ENCODE measurements around the gene ADGRB2. TPM values are rescaled to one million over a fixed set of nuclear protein-coding genes. Genes with fewer than 3 reads are reported as not detected.
A peak's percentile ranks its signal among the peaks of the same experiment; 100 is the strongest.

Gene ADGRB2
- total and polyA plus RNA-seq, 2 donors from 2014 or later: 3.2 to 5.3 TPM

DNA sequence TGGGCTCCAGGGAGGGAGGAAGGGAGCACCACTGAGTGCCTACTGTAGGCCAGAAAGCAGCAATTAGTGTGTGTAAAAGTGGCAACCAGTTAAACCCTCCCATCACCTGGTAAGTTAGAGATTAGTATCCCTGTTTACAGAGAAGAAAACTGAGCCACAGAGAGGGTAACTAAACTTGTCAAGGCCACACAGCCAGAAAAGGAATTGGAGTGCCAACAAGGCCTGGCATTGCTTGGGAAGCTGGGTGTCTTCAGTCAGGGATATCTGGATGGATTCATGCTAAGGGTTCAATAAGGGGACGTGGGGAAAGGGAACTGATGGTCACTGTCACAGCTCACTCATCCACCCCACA is 23.6 kb upstream of the ADGRB2 start:
- H3K27me3 ChIP-seq (ENCODE audit: control insufficient read depth, insufficient read depth, low read length): no peaks in the 10 kb centered on the region
- no peaks in the 10 kb centered on the region for H3K9me3 ChIP-seq (ENCODE audit: control insufficient read depth in 2 of 3, insufficient read depth in 1 of 3, low read length in 3 of 3)
- TF ChIP-seq, protein P1, sequence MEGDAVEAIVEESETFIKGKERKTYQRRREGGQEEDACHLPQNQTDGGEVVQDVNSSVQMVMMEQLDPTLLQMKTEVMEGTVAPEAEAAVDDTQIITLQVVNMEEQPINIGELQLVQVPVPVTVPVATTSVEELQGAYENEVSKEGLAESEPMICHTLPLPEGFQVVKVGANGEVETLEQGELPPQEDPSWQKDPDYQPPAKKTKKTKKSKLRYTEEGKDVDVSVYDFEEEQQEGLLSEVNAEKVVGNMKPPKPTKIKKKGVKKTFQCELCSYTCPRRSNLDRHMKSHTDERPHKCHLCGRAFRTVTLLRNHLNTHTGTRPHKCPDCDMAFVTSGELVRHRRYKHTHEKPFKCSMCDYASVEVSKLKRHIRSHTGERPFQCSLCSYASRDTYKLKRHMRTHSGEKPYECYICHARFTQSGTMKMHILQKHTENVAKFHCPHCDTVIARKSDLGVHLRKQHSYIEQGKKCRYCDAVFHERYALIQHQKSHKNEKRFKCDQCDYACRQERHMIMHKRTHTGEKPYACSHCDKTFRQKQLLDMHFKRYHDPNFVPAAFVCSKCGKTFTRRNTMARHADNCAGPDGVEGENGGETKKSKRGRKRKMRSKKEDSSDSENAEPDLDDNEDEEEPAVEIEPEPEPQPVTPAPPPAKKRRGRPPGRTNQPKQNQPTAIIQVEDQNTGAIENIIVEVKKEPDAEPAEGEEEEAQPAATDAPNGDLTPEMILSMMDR (IDR thresholded peaks at IDR 0.05; ENCODE audit: borderline replicate concordance, extremely low read depth, insufficient read depth): no peak
- peak overlapping the region in 2 of 3 donors; percentile 71 to 77 for H3K4me3 ChIP-seq (ENCODE audit: low read length in 3 of 3)
- peaks cover 0 to 3% (median 0%) of the 10 kb centered on the region in 3 donors for H3K4me1 ChIP-seq (ENCODE audit: control insufficient read depth in 2 of 3, insufficient read depth in 2 of 3, low read depth in 1 of 3, low read length in 3 of 3)
- DNase-seq: no peak
- intact Hi-C loops (cut with DNase I): no loop called here
- no peak for FAIRE-seq
- no peaks in the 10 kb centered on the region for H3K36me3 ChIP-seq (ENCODE audit: control insufficient read depth in 2 of 3, insufficient read depth in 3 of 3, low read length in 3 of 3)
- H3K9ac ChIP-seq (ENCODE audit: low read length in 3 of 3): peak overlapping the region in 1 of 3 donors; percentile 67
- H3K27ac ChIP-seq (ENCODE audit: low read depth in 2 of 2, low read length in 2 of 2): no peak overlapping the region

DNA sequence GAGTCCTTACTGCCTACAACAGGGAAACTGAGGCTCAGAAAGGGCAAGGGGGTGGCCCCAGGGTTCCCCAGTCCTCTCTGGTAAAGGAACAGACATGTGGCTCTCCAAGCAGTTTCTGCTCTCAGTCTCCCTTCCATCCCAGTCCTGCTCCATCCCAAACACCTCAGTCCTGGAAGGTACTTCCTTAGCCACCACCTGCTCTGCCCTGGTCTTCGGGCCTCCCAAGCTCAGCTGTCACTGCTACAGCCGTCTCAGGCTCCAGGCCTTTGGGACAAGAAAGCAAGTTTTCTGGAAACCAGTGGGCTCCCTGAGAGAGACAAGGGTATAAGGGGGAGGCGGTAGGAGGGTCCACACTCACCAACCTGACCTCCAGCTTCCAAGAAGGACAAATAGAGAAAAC is 23.1 kb upstream of the ADGRB2 start:
- FAIRE-seq (no peak), DNase-seq (peak in 2 of 5 donors; percentile 40)
- Histone ChIP-seq H3K27me3 (ENCODE audit: control insufficient read depth, insufficient read depth, low read length) (no peaks in the 10 kb centered on the region), H3K36me3 (ENCODE audit: control insufficient read depth in 2 of 3, insufficient read depth in 3 of 3, low read length in 3 of 3) (no peaks in the 10 kb centered on the region), H3K4me3 (ENCODE audit: low read length in 3 of 3) (no peak overlapping the region), H3K9me3 (ENCODE audit: control insufficient read depth in 2 of 3, insufficient read depth in 1 of 3, low read length in 3 of 3) (no peaks in the 10 kb centered on the region), H3K4me1 (ENCODE audit: control insufficient read depth in 2 of 3, insufficient read depth in 2 of 3, low read depth in 1 of 3, low read length in 3 of 3) (peaks cover 0 to 3% (median 0%) of the 10 kb centered on the region in 3 donors), H3K27ac (ENCODE audit: low read depth in 2 of 2, low read length in 2 of 2) (no peak overlapping the region), H3K9ac (ENCODE audit: low read length in 3 of 3) (no peak overlapping the region)
- intact Hi-C loops (cut with DNase I): no loop called here
- TF ChIP-seq, protein P1 (IDR thresholded peaks at IDR 0.05; ENCODE audit: borderline replicate concordance, extremely low read depth, insufficient read depth): no peak

DNA sequence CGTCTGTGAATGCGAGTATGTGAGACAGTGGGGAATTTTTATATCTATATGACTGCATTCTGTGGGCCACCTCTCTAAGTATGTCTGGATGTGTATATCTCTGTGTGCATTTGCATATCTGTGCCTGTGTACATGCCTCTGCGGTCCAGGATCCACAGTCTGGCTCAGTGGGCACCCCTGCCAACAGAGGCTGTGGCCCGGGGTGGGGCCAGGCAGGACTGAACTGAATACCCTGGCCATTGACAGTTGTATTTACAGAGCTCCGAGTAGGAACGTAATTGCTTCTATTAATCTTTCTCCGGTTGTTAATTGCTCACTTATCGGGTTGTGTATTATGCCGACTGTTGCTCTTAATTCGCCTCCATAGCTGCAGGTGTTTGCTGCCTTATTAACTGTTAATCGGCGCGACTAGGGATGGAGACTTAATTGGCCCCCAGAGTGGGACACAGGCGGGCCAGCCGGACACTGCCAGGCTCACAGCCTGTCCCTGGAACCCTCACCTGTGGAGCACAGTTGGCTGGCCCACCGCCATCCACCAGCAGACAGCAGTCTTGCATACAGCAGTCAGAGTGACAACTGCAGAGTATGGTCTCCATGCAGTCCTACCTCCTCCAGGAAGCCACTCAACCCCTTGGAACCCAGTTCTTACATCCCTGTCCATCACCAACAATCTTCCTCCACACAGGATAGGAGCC is 22.4 kb upstream of the ADGRB2 start:
- FAIRE-seq: no peak
- H3K4me3 ChIP-seq (ENCODE audit: low read length in 3 of 3): no peak overlapping the region
- H3K27ac ChIP-seq (ENCODE audit: low read depth in 2 of 2, low read length in 2 of 2): no peak overlapping the region
- H3K9me3 ChIP-seq (ENCODE audit: control insufficient read depth in 2 of 3, insufficient read depth in 1 of 3, low read length in 3 of 3): no peaks in the 10 kb centered on the region
- H3K27me3 ChIP-seq (ENCODE audit: control insufficient read depth, insufficient read depth, low read length): no peaks in the 10 kb centered on the region
- peaks cover 0 to 3% (median 0%) of the 10 kb centered on the region in 3 donors for H3K4me1 ChIP-seq (ENCODE audit: control insufficient read depth in 2 of 3, insufficient read depth in 2 of 3, low read depth in 1 of 3, low read length in 3 of 3)
- H3K9ac ChIP-seq (ENCODE audit: low read length in 3 of 3): no peak overlapping the region
- TF ChIP-seq, protein P1 (IDR thresholded peaks at IDR 0.05; ENCODE audit: borderline replicate concordance, extremely low read depth, insufficient read depth): no peak
- intact Hi-C loops (cut with DNase I): no loop called here
- peak in 2 of 5 donors; percentile 45 to 71 for DNase-seq
- no peaks in the 10 kb centered on the region for H3K36me3 ChIP-seq (ENCODE audit: control insufficient read depth in 2 of 3, insufficient read depth in 3 of 3, low read length in 3 of 3)

DNA sequence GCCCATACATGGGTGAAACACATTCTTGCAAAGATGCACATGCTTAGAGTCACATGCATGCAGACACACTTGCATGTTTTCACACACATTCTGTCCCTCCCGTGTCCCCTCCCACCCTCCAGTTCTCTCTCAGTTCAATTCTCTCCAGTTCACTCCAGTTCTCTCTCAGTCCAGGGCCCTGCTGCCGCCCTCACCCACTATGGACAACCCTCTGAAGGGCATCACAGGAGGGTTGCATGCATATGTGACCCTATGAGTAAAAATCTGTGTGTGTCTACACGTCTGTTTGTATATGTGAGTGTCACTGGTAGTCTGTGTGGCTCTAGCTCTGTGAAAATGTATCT is 21.8 kb upstream of the ADGRB2 start:
- Histone ChIP-seq H3K4me1 (ENCODE audit: control insufficient read depth in 2 of 3, insufficient read depth in 2 of 3, low read depth in 1 of 3, low read length in 3 of 3) (peaks cover 0 to 3% (median 0%) of the 10 kb centered on the region in 3 donors), H3K4me3 (ENCODE audit: low read length in 3 of 3) (no peak overlapping the region), H3K9ac (ENCODE audit: low read length in 3 of 3) (no peak overlapping the region), H3K9me3 (ENCODE audit: control insufficient read depth in 2 of 3, insufficient read depth in 1 of 3, low read length in 3 of 3) (no peaks in the 10 kb centered on the region), H3K36me3 (ENCODE audit: control insufficient read depth in 2 of 3, insufficient read depth in 3 of 3, low read length in 3 of 3) (no peaks in the 10 kb centered on the region), H3K27me3 (ENCODE audit: control insufficient read depth, insufficient read depth, low read length) (no peaks in the 10 kb centered on the region), H3K27ac (ENCODE audit: low read depth in 2 of 2, low read length in 2 of 2) (no peak overlapping the region)
- no peak for FAIRE-seq
- intact Hi-C loops (cut with DNase I): no loop called here
- DNase-seq: peak in 2 of 5 donors; percentile 31 to 39
- TF ChIP-seq, protein P1 (IDR thresholded peaks at IDR 0.05; ENCODE audit: borderline replicate concordance, extremely low read depth, insufficient read depth): no peak

Measured in kidney (tissue), 14 donors.